ENCODE measurements around the gene SGCA.

- TF ChIP-seq CTCF (conservative IDR thresholded peaks at IDR 0.05; ENCODE audit: low read depth in 2 of 2) = no peak
- no peak for TF ChIP-seq POLR2AphosphoS5 (IDR thresholded peaks at IDR 0.05; ENCODE audit: low read depth)
- no peak for TF ChIP-seq JUNB (IDR thresholded peaks at IDR 0.05; ENCODE audit: unreplicated experiment)
- TF ChIP-seq CREB1 (CRISPR knock-in tag; IDR thresholded peaks at IDR 0.05; ENCODE audit: low read depth) = no peak
- no peak for TF ChIP-seq EZH2 (IDR thresholded peaks at IDR 0.05; ENCODE audit: low read depth, unreplicated experiment)
- TF ChIP-seq ZNF114 (CRISPR knock-in tag; IDR thresholded peaks at IDR 0.05) = no peak
- no peak for TF ChIP-seq NANOG (IDR thresholded peaks at IDR 0.05; ENCODE audit: borderline replicate concordance)
- no peak for TF ChIP-seq REST (IDR thresholded peaks at IDR 0.05; ENCODE audit: unreplicated experiment)
- no peak for TF ChIP-seq EZH2phosphoT487 (IDR thresholded peaks at IDR 0.05; ENCODE audit: unreplicated experiment)
- TF ChIP-seq ZNF331 (CRISPR knock-in tag; IDR thresholded peaks at IDR 0.05; ENCODE audit: low read depth) = no peak
- TF ChIP-seq ETS1 (IDR thresholded peaks at IDR 0.05) = no peak
- no peak for TF ChIP-seq STAT1 (IDR thresholded peaks at IDR 0.05; ENCODE audit: unreplicated experiment)
Observed at GRCh38 chr17:50141745-50142110, 24.1 kb upstream of the SGCA start.

Data from GM23338 (cell line).